K562 (cell line): ENCODE results near the gene ADGRB2. TPM values are rescaled to one million over a fixed set of nuclear protein-coding genes. Genes with fewer than 3 reads are reported as not detected.

Source experiments
- CBFA2T2 ChIP-seq: fragments of 450-650 bp; conservative IDR thresholded peaks from 2 replicates; pipeline ENCODE4 v1.6.1; 2017; ENCODE audit warnings: mild to moderate bottlenecking
- CTBP1 ChIP-seq: fragments of 450-650 bp; IDR thresholded peaks from 2 replicates; pipeline ENCODE4 v1.6.1; 2016; ENCODE audit warnings: borderline replicate concordance
- JUNB ChIP-seq: fragments of 450-650 bp; formaldehyde crosslinking; conservative IDR thresholded peaks from 2 replicates; pipeline ENCODE4 v1.4.0; 2020; ENCODE audit warnings: mild to moderate bottlenecking
- KDM1A ChIP-seq, 2 experiments: fragments of 450-650 bp; IDR thresholded peaks; 2 replicates each; pipeline ENCODE4 v1.6.1; 2016; ENCODE audit warnings: mild to moderate bottlenecking in 2 of 2
- NFIC ChIP-seq: fragments of 450-650 bp; IDR thresholded peaks from 2 replicates; pipeline ENCODE4 v1.6.1; 2017; ENCODE audit warnings: mild to moderate bottlenecking, inconsistent platforms
- RBM34 ChIP-seq: fragments of 200-400 bp; formaldehyde crosslinking; IDR thresholded peaks from 2 replicates; pipeline ENCODE4 v1.6.1; 2018; ENCODE audit warnings: low read length, borderline replicate concordance; ENCODE audit not compliant: insufficient read depth
- RCOR1 ChIP-seq, 2 experiments: IDR thresholded peaks; 2 replicates each; pipeline ENCODE4 v1.6.1; 2012; ENCODE audit warnings: low read depth in 2 of 2, low read length in 2 of 2, borderline replicate concordance in 1 of 2, improper control_type of control experiment in 1 of 2
- RFX7 ChIP-seq: fragments of 250-450 bp; sonication (Bioruptor Pico); IDR thresholded peaks from 2 replicates; pipeline ENCODE4 v1.5.1; 2021; ENCODE audit warnings: mild to moderate bottlenecking
- RNF2 ChIP-seq: sonication (generic); IDR thresholded peaks from 2 replicates; pipeline ENCODE4 v1.6.1; 2016
- SMAD4 ChIP-seq: fragments of 250-450 bp; sonication (Bioruptor Pico); conservative IDR thresholded peaks from 2 replicates; pipeline ENCODE4 v1.8.0; 2021; ENCODE audit warnings: inconsistent platforms, mild to moderate bottlenecking, moderate library complexity
- SMARCC2 ChIP-seq: fragments of 450-650 bp; IDR thresholded peaks from 2 replicates; pipeline ENCODE4 v1.6.1; 2017; ENCODE audit warnings: antibody characterized with exemption, moderate library complexity, mild to moderate bottlenecking, low read depth
- TAF1 ChIP-seq: IDR thresholded peaks from 2 replicates; pipeline ENCODE4 v1.6.1; 2011; ENCODE audit warnings: mild to moderate bottlenecking, low read length, moderate library complexity; ENCODE audit not compliant: insufficient read depth, control insufficient read depth, severe bottlenecking; ENCODE audit errors: extremely low read depth
- TCF3 ChIP-seq: sonication (generic); formaldehyde crosslinking; IDR thresholded peaks from 2 replicates; pipeline ENCODE4 v1.4.0; 2020; ENCODE audit warnings: mild to moderate bottlenecking, missing genetic modification reagents
- TFAP4 ChIP-seq: sonication (generic); formaldehyde crosslinking; IDR thresholded peaks from 2 replicates; pipeline ENCODE4 v1.8.0; 2022; ENCODE audit warnings: missing genetic modification reagents, mild to moderate bottlenecking, moderate library complexity, borderline replicate concordance
- ZNF318 ChIP-seq, 2 experiments: fragments of 450-650 bp; IDR thresholded peaks; 2 replicates each; pipeline ENCODE4 v1.6.1; 2016; ENCODE audit warnings: mild to moderate bottlenecking in 2 of 2, borderline replicate concordance in 1 of 2, low read depth in 1 of 2, moderate library complexity in 1 of 2
- polyA plus RNA-seq, 8 experiments: library from polyadenylated mRNA; depleted of rRNA in 4 of 8; stranded (reverse) in 5 of 8; unstranded in 3 of 8; fragments of >200 nt; fragmentation: Nextera tagmentation in 2 of 8; fragmentation: Illumina TruSeq in 1 of 8; extraction: Ambion mirVana in 2 of 8; extraction: Trizol in 1 of 8; gene quantifications; 2 replicates each; pipeline versions ENCODE4 v1.2.1 to v1.2.3, GENCODE V29; 2011 to 2014; ENCODE audit warnings: inconsistent platforms in 1 of 8, missing spikeins in 1 of 8
- total RNA-seq, 7 experiments: library from RNA; depleted of rRNA in 6 of 7; stranded (reverse); fragments of >200 nt in 6 of 7; fragmentation: Illumina TruSeq in 2 of 7; extraction: Trizol in 2 of 7; gene quantifications; 2 replicates each; pipeline versions ENCODE4 v1.2.1 to v1.2.3, GENCODE V29; 2011 to 2021; ENCODE audit warnings: low replicate concordance in 1 of 7
- TF ChIP-seq, protein P1 (sequence below), 2 experiments: fragments of 450-650 bp in 1 of 2; sonication (generic) in 1 of 2; formaldehyde crosslinking in 1 of 2; IDR thresholded peaks in 1 of 2; conservative IDR thresholded peaks in 1 of 2; 2 replicates each; pipeline versions ENCODE4 v1.6.1 to v1.8.1; 2016 to 2023; ENCODE audit warnings: mild to moderate bottlenecking in 2 of 2, moderate library complexity in 2 of 2, inconsistent platforms in 1 of 2, missing genetic modification reagents in 1 of 2

ADGRB2 gene
- total and polyA plus RNA-seq, 9 of the 15 experiments (the other 6 are each of a cell fraction or from before 2014, with no cell fraction given): 0.04 to 0.23 (median 0.20) TPM; not detected in 2

GRCh38 chr1:31701091-31701736, 62.9 kb downstream of the ADGRB2 start (continued):
- TF ChIP-seq TFAP4 (CRISPR knock-in tag): peak; percentile 66; the same call in 1 of the 2 replicates
- peak; percentile 11; the same call in 1 of the 2 replicates for TF ChIP-seq TCF3 (CRISPR knock-in tag)
- peak; percentile 99 for TF ChIP-seq NFIC
- 0 out of 2 replicates have a peak, but pooled peaks have one; percentile 30 for TF ChIP-seq CBFA2T2
- no peak for TF ChIP-seq TAF1
- TF ChIP-seq RCOR1 (IDR thresholded peaks at IDR 0.05; ENCODE audit: borderline replicate concordance in 1 of 2, low read depth in 2 of 2, low read length in 2 of 2): peak in 1 of 2 experiments; percentile 97; a peak in 2 of 4 replicates
- TF ChIP-seq KDM1A (IDR thresholded peaks at IDR 0.05): peak; percentile 91 to 95
- TF ChIP-seq RNF2: no peak
- 0 out of 4 replicates have a peak, but pooled peaks of 1 of the 2 experiments have one; percentile 36 for TF ChIP-seq ZNF318 (IDR thresholded peaks at IDR 0.05; ENCODE audit: borderline replicate concordance in 1 of 2, low read depth in 1 of 2)
- TF ChIP-seq RFX7 (CRISPR knock-in tag): no peak
- TF ChIP-seq, protein P1, sequence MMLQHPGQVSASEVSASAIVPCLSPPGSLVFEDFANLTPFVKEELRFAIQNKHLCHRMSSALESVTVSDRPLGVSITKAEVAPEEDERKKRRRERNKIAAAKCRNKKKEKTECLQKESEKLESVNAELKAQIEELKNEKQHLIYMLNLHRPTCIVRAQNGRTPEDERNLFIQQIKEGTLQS (IDR thresholded peaks at IDR 0.05): peak; percentile 98
- TF ChIP-seq, protein P1 (CRISPR knock-in tag; conservative IDR thresholded peaks at IDR 0.05): peak; percentile 62; the same call in 1 of the 2 replicates
- TF ChIP-seq JUNB (CRISPR knock-in tag): peak; percentile 59
- peak; percentile 99 for TF ChIP-seq CTBP1
- peak; percentile 86 for TF ChIP-seq SMAD4
- no peak for TF ChIP-seq RBM34
- peak; percentile 74 for TF ChIP-seq SMARCC2
